ENCODE measurements around the gene DLG4.

Gene DLG4

GRCh38 chr17:7219812-7220592 lies at the start of gene DLG4, which contains the start of gene ACADVL:
Gene DLG4, minus strand, starts transcription at chr17:7219836.
Gene ACADVL, plus strand, starts transcription at chr17:7219938. Its CDS starts 47 bp downstream, at chr17:7219985.
- no peak for DNase-seq

DNA sequence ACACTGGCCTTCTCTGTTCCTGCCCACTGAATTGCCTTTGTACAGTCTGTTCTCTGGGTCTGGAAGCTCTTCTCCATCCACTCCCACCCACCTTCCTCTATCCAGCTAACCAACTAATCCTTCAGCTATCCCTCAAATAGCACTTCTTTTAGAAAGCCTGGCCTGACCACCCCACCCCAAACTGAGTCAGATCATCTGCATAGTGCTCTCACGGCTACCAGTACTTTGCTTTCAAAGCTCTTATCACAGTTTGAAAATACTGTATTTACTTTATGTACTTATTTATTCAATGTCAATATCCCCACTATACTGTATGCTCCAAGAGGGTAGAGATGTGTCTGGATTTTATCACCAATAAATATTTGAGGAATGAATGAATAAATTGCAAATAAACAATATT lies 47.1 kb upstream of the DLG4 start:
- no peak for DNase-seq

DNA sequence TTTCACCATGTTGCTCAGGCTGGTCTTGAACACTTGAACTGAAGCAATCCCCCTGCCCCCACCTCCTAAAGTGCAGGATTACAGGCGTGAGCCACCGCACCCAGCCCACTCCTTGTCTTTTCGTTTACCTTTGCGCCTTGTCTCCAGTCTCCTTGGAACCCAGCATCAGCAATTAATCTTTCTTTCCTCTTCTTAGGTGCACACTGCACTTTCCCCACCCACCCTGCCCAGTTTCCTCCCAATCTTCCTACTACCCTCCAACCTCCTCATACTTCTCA lies 44.1 kb upstream of the DLG4 start:
- DNase-seq, result no peak

GRCh38 chr17:7262935-7263800 lies 43.5 kb upstream of the DLG4 start:
- DNase-seq, result no peak

- DNase-seq, result no peak
Observed at GRCh38 chr17:7262192-7262934, 42.7 kb upstream of the DLG4 start, which contains the start of gene CLDN7. Gene CLDN7, minus strand, starts transcription at chr17:7262478. Its CDS starts 435 bp downstream, at chr17:7262043.

GRCh38 chr17:7261379-7262191 lies 41.9 kb upstream of the DLG4 start:
- DNase-seq, result no peak

GRCh38 chr17:7260651-7261378 lies 41.2 kb upstream of the DLG4 start:
- DNase-seq, result no peak

GRCh38 chr17:7260151-7260550 lies 40.5 kb upstream of the DLG4 start:
- no peak for DNase-seq

- DNase-seq, result no peak
Observed at GRCh38 chr17:7259555-7259889, 39.9 kb upstream of the DLG4 start.

DNA sequence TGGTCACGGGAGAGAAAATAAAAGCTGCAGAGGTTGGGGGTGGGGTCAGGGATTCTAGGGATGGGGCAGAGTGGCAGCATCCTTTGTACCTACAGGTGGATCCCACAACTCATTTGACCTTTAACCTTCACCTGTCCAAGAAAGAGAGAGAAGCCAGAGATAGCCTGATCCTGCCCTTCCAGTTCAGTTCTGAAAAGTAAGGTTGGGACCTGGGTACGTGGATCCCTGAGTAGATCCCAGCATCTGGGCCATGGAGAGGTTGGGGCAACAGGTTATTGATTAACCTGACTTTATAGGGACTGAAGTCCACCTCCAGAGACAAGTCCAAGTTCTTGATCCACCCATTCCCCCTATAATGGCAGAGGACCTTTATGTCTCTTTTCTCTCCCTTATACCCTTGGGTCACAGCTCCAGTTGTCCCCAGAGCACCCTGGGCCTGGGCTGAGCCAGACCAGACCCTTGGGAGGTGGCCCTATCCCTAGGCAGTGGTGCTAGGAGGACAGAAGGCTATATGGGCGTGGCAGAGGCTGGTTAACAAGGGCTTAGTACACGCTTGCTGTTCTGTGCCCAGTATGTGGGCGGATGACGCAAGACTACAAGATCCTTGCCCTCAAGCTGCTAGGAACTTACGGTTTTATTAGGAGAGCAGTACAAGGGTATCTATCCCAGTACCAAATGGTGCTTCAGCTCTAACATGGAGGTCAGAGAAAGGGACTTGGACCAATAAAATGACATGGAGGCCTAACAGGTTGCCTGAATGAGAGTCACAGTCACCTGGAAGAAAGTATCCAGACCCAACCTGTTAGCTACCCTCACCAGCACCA lies 39.3 kb upstream of the DLG4 start:
- no peak for DNase-seq

GRCh38 chr17:7256766-7257456 lies 37.3 kb upstream of the DLG4 start:
- no peak for DNase-seq

DNA sequence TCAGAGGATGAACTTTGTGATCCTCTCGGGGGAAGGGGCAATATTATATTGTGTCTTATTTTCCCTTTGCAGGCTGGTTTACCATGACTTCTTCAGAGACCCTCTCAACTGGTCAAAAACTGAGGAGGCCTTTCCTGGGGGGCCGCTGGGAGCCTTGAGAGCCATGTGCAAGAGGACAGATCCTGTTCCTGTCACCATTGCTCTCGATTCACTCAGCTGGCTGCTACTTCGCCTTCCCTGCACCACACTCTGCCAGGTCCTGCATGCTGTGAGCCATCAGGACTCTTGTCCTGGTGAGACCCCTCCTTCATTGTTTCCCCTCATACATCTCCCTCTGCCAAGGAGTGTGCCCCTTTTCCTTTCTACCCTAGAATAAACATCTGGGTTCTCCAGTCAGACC lies 34.9 kb upstream of the DLG4 start:
- DNase-seq, result no peak

- no peak for DNase-seq
Observed at GRCh38 chr17:7253082-7253481, 33.4 kb upstream of the DLG4 start.

- peak; percentile 85 for DNase-seq
Observed at GRCh38 chr17:7252176-7253043, 32.8 kb upstream of the DLG4 start, which contains the start of gene ELP5. Gene ELP5, plus strand, starts transcription at chr17:7252215. Its CDS starts 336 bp downstream, at chr17:7252551.

GRCh38 chr17:7251661-7252175 lies 32.1 kb upstream of the DLG4 start, which contains the start of gene CTDNEP1:
Gene CTDNEP1, minus strand, starts transcription at chr17:7251734. Its CDS starts 438 bp downstream, at chr17:7251296.
- peak; percentile 85 for DNase-seq

GRCh38 chr17:7250695-7251627 lies 31.3 kb upstream of the DLG4 start:
- DNase-seq, result no peak

DNA sequence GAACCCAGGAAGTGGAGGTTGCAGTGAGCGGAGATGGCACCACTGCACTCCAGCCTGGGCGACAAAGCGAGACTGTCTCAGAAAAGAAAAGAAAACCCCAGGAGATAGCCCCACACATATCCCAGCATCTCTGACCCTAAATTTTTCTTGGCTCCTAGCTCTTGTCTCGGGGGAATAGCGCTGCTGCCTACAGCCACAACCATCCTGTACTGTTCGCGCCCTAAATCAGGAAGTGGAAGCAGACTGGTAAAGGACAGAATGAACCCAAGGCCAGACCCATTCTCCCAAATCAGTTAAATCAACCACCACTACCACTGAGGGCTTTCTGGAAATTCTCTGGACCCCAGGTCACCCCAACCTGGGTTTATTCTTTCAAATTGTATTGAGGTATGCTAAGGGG lies 30.2 kb upstream of the DLG4 start:
- DNase-seq, result no peak

DNA sequence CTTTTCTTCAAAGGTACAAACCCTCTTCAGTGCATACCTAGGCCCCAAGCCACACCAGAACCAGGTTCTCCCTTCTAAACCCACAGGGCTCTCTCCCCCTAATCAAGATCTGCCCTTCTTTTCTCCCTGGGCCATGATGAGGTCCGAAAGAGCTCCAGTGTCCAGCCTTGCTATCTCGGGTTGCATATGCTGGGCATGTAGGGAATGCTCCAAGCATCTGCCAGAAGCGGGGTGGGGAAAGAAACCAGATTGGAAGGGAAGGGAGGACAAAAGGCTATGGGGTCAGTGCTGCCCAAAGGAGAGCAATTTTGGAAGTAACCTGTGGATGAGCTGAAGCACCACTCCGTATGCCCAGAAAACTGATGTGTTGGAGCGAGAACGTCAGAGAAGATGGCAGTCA lies 29.6 kb upstream of the DLG4 start:
- DNase-seq, result no peak

Data from KG1 (cell line).